Suppressor macrophage (primary cell): ENCODE data around the gene CLDN14.
A peak's percentile ranks its signal among the peaks of the same experiment; 100 is the strongest.

Experiments used
- DNase-seq, 4 experiments: peaks; one replicate each; pipeline ENCODE4 v3.0.0-alpha.2; 2020 to 2022

Gene CLDN14

GRCh38 chr21:36430841-36431240, 49.1 kb downstream of the CLDN14 start:
- DNase-seq: peak in 2 of 4 experiments; percentile 21 to 32

GRCh38 chr21:36429947-36430546, 49.9 kb downstream of the CLDN14 start:
- DNase-seq: peak; percentile 93 to 98 (median 94)

DNA sequence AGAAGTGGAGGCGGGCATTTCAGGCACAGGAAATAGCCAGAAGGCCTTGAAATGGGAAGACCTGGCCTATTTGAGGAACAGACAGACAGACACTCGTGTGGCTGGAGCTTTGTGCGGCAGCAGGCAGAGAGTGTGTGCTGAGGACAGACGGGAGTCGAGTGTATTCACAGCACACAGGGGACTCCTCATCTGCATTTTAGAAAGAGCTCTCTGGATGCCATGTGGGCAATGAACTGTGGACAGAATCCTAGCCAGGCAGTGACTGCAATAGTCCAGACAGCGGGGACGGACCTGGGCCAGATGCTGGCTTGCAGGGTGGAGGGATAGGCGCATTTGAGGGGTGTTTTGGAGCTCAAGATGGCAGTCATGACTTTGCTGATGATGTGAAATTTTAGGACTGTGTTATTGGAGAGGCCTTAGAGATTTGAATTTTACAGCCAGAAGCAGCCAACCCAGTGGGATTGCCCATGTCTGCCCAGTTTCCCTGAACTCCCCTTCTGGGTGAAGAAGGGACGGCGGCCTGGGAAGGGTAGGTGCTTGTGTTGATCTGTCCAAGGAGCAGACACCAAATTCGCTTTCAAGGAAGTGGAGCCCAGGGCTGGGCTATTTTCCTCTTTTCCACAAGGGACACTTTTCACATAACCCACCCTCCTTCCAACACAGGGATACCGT, 51.0 kb downstream of the CLDN14 start:
- peak; percentile 82 to 87 (median 86) for DNase-seq

DNA sequence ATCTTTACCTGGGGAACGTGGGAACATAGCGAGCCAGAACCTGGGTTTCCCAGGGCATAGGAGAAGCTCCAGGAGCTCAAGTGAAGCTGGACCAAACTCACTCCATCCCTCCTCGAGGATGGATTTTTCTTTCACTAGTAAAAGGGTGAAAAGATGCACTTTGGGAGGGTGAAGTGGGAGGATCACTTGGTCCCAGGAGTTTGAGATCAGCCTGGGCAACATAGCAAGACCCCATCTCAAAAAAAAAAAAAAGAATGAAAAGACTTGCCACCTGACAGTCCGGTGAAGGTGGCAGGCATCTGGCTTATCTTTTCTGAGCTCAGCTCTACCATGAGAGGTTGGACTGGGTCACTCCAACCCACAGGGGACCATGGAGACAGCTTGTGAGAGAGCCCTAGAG, 52.4 kb downstream of the CLDN14 start:
- no peak for DNase-seq

GRCh38 chr21:36425286-36425685, 54.6 kb downstream of the CLDN14 start:
- DNase-seq: no peak

- DNase-seq: peak in 1 of 4 experiments; percentile 17
These were observed 55.3 kb downstream of the CLDN14 start for GRCh38 chr21:36424592-36424991.

- DNase-seq: peak; percentile 45 to 67 (median 62)
These were observed 56.0 kb downstream of the CLDN14 start for GRCh38 chr21:36423771-36424433.

DNA sequence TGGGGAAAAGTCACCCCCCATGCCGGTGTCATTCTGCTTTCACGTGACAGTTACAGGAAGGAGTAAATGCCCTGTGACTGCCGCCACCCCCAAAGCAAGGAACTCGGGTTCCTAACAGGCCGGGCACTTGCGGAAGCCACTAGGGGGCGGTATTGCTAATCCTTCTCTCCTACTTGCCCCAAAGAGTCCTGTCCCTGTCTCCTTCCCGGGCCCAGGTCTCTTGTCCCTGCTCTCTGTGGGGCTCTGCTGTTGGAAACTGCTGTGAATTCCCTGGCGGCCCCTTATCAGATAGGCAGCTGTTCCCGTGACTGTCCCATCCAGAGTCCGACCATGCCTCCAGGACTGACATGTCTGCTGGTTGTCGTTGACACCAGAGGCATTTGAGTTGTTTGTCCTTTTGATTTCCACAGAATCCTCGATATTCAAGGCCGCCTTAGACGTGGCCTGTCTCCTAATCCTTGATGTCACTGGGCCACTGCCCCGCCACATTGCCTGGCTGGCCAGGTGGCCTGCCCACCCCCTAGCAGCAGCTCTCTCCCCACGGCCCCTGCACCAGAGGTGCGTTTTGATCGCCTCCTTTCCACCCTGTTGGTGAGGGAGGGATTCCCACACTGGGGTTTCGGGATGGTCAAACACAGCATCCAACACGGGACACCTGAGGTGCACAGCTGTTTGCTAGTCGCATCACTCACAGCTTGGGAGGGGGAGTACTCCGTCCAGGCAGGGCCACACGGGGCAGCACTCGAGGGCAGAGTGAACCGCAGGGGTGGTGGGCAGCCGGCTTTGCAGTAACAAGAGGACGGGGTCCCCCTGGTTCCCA, 57.4 kb downstream of the CLDN14 start:
- peak; percentile 83 to 86 (median 86) for DNase-seq

DNA sequence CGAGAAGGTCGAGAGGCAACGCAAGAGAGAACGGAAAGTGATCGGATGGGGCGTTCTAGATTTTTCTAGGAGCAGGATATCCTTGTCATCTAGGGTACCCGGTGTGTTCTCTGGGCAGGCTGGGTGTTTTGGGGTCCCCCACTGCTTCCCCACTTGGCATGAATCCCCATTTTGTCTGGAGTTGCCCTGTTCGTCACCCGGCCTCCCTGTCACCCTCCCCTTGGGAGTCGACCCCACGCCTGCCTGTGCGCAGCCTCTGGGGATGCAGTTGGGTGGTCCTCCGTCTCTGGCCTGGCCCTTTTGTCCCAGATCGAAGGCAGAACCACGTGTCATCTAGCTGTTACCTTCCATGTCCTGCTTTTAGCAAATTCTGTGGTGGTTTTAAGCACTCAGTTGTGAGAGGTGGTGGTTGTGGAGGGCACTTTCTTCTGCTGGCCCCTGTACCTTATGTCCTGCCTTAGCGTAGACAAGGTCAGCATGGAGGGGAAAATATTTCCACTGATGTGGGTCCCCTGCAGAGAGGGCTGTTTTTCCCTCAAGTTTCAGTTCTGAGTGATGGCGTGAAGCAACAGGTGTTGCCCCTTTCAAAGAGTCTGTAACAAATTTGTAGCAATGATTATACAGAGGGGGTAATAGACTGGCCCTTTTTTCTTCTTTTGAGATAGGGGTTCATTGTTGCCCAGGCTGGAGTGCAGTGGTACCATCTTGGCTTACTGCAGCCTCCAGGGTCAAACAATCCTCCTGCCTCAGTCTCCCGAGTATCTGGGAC, 59.2 kb downstream of the CLDN14 start:
- no peak for DNase-seq

- DNase-seq: peak; percentile 86 to 93 (median 91)
These were observed 59.9 kb downstream of the CLDN14 start for GRCh38 chr21:36419996-36420395.

DNA sequence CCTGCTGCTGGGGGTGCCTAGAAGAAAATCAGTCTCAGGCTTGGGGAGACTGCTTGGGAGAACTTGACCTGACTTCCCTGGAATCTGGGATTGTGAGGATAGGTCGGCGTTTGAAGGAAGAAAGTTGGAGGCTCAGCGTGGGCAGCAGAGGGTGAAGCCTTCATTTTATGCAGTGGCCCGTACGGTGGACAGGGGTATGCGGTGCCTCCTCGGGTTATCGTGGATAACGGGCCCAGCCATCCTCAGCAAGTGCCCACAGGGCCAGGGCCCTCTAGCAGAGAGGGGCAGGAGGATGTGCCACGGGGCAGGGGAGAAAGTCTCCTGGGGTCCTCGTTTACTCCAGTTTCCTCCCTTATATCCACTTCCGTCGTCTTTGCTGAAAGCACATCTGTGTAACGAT, 60.7 kb downstream of the CLDN14 start:
- DNase-seq: no peak

DNA sequence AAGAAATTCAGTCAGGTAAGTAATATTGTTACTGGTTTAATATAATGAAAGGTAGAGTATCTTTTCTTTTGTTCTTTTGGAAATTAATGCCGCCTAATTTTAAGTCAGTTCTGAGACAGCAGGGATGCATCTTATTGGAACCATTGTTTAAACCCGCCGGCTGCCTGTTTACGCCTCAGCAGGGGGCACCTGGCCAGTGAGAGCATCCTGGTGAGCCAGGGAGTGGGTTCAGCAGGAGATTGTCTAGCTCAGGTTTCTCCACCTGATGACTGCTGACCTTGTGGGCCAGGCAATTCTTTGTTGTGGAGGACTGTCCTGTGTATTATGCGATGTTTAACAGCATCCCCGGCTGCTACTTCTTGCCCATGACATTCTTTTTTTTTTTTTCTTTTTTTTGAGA, 64.5 kb downstream of the CLDN14 start:
- DNase-seq: no peak

GRCh38 chr21:36412916-36413315, 67.0 kb downstream of the CLDN14 start:
- DNase-seq: no peak

DNA sequence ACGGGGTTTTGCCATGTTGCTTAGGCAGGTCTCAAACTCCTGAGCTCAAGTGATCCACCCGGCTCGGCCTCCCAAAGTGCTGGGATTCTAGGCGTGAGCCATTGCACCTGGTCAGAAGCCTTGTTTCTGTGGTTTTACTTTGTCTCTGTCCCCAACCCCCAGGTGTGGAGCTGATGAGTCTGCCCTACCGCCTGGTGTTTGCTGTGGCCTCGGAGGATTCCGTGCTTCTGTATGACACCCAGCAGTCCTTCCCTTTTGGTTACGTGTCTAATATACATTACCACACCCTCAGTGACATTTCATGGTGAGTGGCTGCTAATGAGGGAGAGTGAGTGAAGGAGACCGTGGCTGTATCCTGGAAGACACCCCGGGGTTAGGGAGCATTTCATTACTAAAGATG, 68.6 kb downstream of the CLDN14 start:
- DNase-seq: no peak
